GM20000 (cell line): Measurements from ENCODE around the gene SLC16A4.
A peak's percentile ranks its signal among the peaks of the same experiment; 100 is the strongest.
"Not testable (repeated sequence)": the region's sequence is repeated elsewhere in the genome, so short reads cannot be mapped to it uniquely, and the experiment has no call there.

Experiments used
- DNase-seq: peaks from one replicate; pipeline ENCODE4 v3.0.0; 2012; ENCODE audit warnings: low spot score
- CTCF ChIP-seq: IDR thresholded peaks from 2 replicates; pipeline ENCODE4 v1.5.1; 2012; ENCODE audit warnings: mild to moderate bottlenecking, control low read depth; ENCODE audit errors: extremely low read depth, missing control alignments

The SLC16A4 gene

GRCh38 chr1:110420023-110420662, 29.3 kb upstream of the SLC16A4 start:
- no peak for TF ChIP-seq CTCF
- DNase-seq = no peak

GRCh38 chr1:110418729-110419128, 27.9 kb upstream of the SLC16A4 start:
- TF ChIP-seq CTCF = no peak
- no peak for DNase-seq

- DNase-seq = not testable (repeated sequence)
Observed at GRCh38 chr1:110413045-110413444, 22.2 kb upstream of the SLC16A4 start.

- peak; percentile 79 for TF ChIP-seq CTCF
- peak; percentile 64 for DNase-seq
Observed at GRCh38 chr1:110412576-110412975, 21.8 kb upstream of the SLC16A4 start.

- no peak for TF ChIP-seq CTCF
Observed at GRCh38 chr1:110411173-110411735, 20.4 kb upstream of the SLC16A4 start.

GRCh38 chr1:110409316-110409715, 18.5 kb upstream of the SLC16A4 start:
- TF ChIP-seq CTCF = no peak
- no peak for DNase-seq

More at GRCh38 chr1:110411173-110411735, 20.4 kb upstream of the SLC16A4 start:
- DNase-seq = no peak

GRCh38 chr1:110408488-110408887, 17.7 kb upstream of the SLC16A4 start:
- TF ChIP-seq CTCF = no peak
- DNase-seq = no peak
